Ureter (tissue), 1 donor: ENCODE measurements around the gene C10orf88. TPM values are rescaled to one million over a fixed set of nuclear protein-coding genes. Genes with fewer than 3 reads are reported as not detected.
"Not testable (repeated sequence)": the region's sequence is repeated elsewhere in the genome, so short reads cannot be mapped to it uniquely, and the experiment has no call there.

Source experiments
- DNase-seq: peaks from one replicate; pipeline ENCODE4 v3.0.0-alpha.2; 2020; ENCODE audit warnings: low spot score
- total RNA-seq: library from RNA; stranded (reverse); gene quantifications from one replicate; pipeline ENCODE4 v1.2.4, GENCODE V29; 2023
- donor health status: DM: yes; HTN: yes; CAD: no.

Gene C10orf88
- total RNA-seq, 1 donor from 2014 or later, result 10.7 TPM

- no peak for DNase-seq
Observed at GRCh38 chr10:122962405-122962804, 8.4 kb upstream of the C10orf88 start.

- DNase-seq, result no peak
Observed at GRCh38 chr10:122957474-122957873, 3.4 kb upstream of the C10orf88 start.

- no peak for DNase-seq
Observed at GRCh38 chr10:122955892-122956291, 1.9 kb upstream of the C10orf88 start.

GRCh38 chr10:122954731-122955050, 664 bp upstream of the C10orf88 start:
- DNase-seq, result no peak

- DNase-seq, result no peak
Observed at GRCh38 chr10:122949296-122949695, 4.7 kb downstream of the C10orf88 start.

GRCh38 chr10:122939856-122940543, 14.0 kb downstream of the C10orf88 start:
- no peak for DNase-seq

- DNase-seq, result no peak
Observed at GRCh38 chr10:122939133-122939855, 14.7 kb downstream of the C10orf88 start.

- no peak for DNase-seq
Observed at GRCh38 chr10:122931088-122931906, 22.7 kb downstream of the C10orf88 start.

- DNase-seq, result no peak
Observed at GRCh38 chr10:122930140-122930539, 23.9 kb downstream of the C10orf88 start.

GRCh38 chr10:122915700-122916099, 38.3 kb downstream of the C10orf88 start:
- no peak for DNase-seq

- DNase-seq, result no peak
Observed at GRCh38 chr10:122911889-122912484, 42.0 kb downstream of the C10orf88 start.

GRCh38 chr10:122910310-122910709, 43.7 kb downstream of the C10orf88 start, which contains the start of gene FAM24A:
Gene FAM24A, plus strand, starts transcription at chr10:122910610. Its CDS starts 1,025 bp downstream, at chr10:122911635.
- no peak for DNase-seq

GRCh38 chr10:122903861-122904260, 50.2 kb downstream of the C10orf88 start:
- DNase-seq, result not testable (repeated sequence)

- no peak for DNase-seq
Observed at GRCh38 chr10:122894261-122894944, 59.6 kb downstream of the C10orf88 start.

GRCh38 chr10:122884166-122884565, 69.9 kb downstream of the C10orf88 start:
- DNase-seq, result no peak

- no peak for DNase-seq
Observed at GRCh38 chr10:122882766-122883165, 71.3 kb downstream of the C10orf88 start.

Other genes starting within 250 kb of the C10orf88 start
- 0.94 TPM for gene CUZD1, start 108.4 kb downstream of the C10orf88 start, total RNA-seq
- 6.4 TPM for gene FAM24B, start 74.6 kb downstream of the C10orf88 start, total RNA-seq
- gene FAM24A, start 43.6 kb downstream of the C10orf88 start, total RNA-seq, result not detected
- gene PSTK, start 26.2 kb upstream of the C10orf88 start, total RNA-seq, result 5.1 TPM
- gene IKZF5, start 54.6 kb upstream of the C10orf88 start, total RNA-seq, result 18.5 TPM
- gene ACADSB, start 54.8 kb upstream of the C10orf88 start, total RNA-seq, result 34.9 TPM
- gene HMX3, start 181.7 kb upstream of the C10orf88 start, total RNA-seq, result not detected
- gene HMX2, start 193.9 kb upstream of the C10orf88 start, total RNA-seq, result not detected
- gene BUB3, start 200.2 kb upstream of the C10orf88 start, total RNA-seq, result 72.5 TPM